Measurements from ENCODE around the gene ZMIZ1. TPM values are rescaled to one million over a fixed set of nuclear protein-coding genes. Genes with fewer than 3 reads are reported as not detected.
A peak's percentile ranks its signal among the peaks of the same experiment; 100 is the strongest.

Gene ZMIZ1
- total and polyA plus RNA-seq, 12 donors, result 6.6 to 113 (median 55.1) TPM

DNA sequence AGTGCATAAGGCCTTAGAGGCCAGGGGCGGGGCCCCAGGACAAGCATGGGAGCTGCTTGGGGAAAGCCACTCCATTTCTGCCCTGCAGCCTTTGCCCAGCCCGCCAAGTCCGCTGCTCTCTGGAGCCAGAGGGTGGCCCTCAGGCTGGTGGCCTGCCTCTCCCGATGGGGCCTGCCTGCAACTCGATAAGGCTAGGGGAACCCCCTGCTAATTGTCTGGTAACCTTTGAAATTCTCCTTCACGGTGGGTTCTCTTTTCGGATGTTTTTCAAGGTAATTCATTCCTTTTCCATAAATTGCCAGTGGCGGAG lies 94.9 kb downstream of the ZMIZ1 start:
- 36 to 71% (median 61%) methylated on average over 5 to 8 of the region's 8 CpGs for WGBS, 4 donors
- peak overlapping the region in 3 of 5 donors; percentile 59 to 86 (median 74) for H3K27ac ChIP-seq
- H3K4me3 ChIP-seq, result no peak overlapping the region
- no peaks in the 10 kb centered on the region for H3K9me3 ChIP-seq (replicated peaks in 1 of 3)
- H3K36me3 ChIP-seq (replicated peaks in 1 of 2), result peaks cover 0 to 26% of the 10 kb centered on the region in 2 donors
- no peak for TF ChIP-seq POLR2A (IDR thresholded peaks at IDR 0.05)
- TF ChIP-seq, protein P1, sequence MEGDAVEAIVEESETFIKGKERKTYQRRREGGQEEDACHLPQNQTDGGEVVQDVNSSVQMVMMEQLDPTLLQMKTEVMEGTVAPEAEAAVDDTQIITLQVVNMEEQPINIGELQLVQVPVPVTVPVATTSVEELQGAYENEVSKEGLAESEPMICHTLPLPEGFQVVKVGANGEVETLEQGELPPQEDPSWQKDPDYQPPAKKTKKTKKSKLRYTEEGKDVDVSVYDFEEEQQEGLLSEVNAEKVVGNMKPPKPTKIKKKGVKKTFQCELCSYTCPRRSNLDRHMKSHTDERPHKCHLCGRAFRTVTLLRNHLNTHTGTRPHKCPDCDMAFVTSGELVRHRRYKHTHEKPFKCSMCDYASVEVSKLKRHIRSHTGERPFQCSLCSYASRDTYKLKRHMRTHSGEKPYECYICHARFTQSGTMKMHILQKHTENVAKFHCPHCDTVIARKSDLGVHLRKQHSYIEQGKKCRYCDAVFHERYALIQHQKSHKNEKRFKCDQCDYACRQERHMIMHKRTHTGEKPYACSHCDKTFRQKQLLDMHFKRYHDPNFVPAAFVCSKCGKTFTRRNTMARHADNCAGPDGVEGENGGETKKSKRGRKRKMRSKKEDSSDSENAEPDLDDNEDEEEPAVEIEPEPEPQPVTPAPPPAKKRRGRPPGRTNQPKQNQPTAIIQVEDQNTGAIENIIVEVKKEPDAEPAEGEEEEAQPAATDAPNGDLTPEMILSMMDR (IDR thresholded peaks at IDR 0.05), result no peak
- no peaks in the 10 kb centered on the region for H3K27me3 ChIP-seq
- intact Hi-C loops (cut with DNase I), result no loop called here
- peaks cover 37 to 47% of the 10 kb centered on the region in 2 donors for H3K4me1 ChIP-seq (replicated peaks in 1 of 2)
- peak in 1 of 7 donors; percentile 42 for DNase-seq

DNA sequence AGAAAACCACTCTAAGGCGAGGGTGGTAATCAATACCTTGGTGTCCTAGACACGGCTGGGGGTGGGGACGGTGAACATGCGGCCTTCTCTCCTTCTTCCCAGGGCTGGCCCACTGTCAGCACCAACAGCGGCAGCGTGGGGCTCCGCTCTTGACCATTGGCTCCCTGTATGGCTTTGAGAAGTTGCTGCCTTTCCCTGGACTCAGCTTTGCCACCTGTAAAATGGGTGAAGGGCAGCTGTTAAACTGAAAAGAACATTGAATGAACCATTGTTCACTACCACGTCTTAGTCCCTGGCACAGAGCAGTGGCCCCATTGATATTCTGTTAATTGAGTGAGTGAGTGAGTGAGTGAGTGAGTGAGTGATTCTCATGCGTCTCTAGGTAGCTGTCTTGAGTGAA lies 95.3 kb downstream of the ZMIZ1 start:
- no peak for DNase-seq
- 83 to 90% (median 86%) methylated on average over 9 of the region's 9 CpGs for WGBS, 4 donors

DNA sequence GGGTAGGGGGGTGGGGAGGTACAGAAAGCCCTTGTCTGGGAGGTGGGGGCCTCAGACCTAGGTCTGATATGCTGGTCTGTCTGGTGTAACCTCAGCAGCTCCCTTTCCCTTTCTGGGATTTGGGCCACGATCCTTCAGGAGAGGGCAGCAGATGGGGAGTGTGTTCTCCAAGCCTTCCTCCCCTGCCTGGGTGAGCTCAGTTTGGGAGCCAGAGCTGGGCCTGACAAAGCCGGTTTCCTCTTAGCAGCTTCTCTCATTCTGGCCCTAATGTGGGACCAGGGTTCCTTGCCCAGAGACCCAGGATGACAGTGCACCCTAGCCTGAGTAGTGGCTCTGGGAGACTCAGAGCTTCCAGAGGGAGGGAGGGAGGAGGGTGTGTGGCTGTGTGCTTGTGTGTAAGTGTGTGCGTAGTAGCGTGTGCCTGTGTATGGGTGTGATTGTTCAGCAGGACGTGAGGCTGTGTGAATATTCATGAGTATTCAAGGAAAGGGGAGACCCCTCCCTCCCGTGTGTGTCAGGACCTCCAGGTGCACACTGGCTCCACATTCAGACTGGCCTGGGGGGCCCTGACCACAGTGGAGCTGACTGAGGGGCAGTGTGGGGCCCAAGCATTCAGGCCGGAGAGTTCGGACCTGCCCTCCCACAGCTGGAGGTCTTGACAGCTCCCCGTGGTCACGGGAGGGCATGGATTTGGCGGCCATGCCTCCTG lies 96.5 kb downstream of the ZMIZ1 start:
- Histone ChIP-seq H3K4me3 (no peak overlapping the region), H3K36me3 (replicated peaks in 1 of 2) (peaks cover 0 to 37% of the 10 kb centered on the region in 2 donors), H3K4me1 (replicated peaks in 1 of 2) (peaks cover 21 to 31% of the 10 kb centered on the region in 2 donors), H3K27me3 (no peaks in the 10 kb centered on the region), H3K27ac (peak overlapping the region in 3 of 5 donors; percentile 16 to 54 (median 41)), H3K9me3 (replicated peaks in 1 of 3) (no peaks in the 10 kb centered on the region)
- TF ChIP-seq POLR2A (IDR thresholded peaks at IDR 0.05), result no peak
- TF ChIP-seq, protein P1 (IDR thresholded peaks at IDR 0.05), result no peak
- 55 to 74% (median 67%) methylated on average over 6 to 11 of the region's 11 CpGs for WGBS, 4 donors
- DNase-seq, result peak in 1 of 7 donors; percentile 26
- intact Hi-C loops (cut with DNase I), result no loop called here

More for the DNA sequence above, 95.3 kb downstream of the ZMIZ1 start:
- Histone ChIP-seq H3K4me1 (replicated peaks in 1 of 2) (peaks cover 32 to 43% of the 10 kb centered on the region in 2 donors), H3K27ac (peak overlapping the region in 2 of 5 donors; percentile 59 to 74), H3K9me3 (replicated peaks in 1 of 3) (no peaks in the 10 kb centered on the region), H3K4me3 (no peak overlapping the region), H3K36me3 (replicated peaks in 1 of 2) (peaks cover 0 to 29% of the 10 kb centered on the region in 2 donors), H3K27me3 (no peaks in the 10 kb centered on the region)
- intact Hi-C loops (cut with DNase I), result no loop called here
- TF ChIP-seq, protein P1 (IDR thresholded peaks at IDR 0.05), result no peak
- TF ChIP-seq POLR2A (IDR thresholded peaks at IDR 0.05), result no peak

DNA sequence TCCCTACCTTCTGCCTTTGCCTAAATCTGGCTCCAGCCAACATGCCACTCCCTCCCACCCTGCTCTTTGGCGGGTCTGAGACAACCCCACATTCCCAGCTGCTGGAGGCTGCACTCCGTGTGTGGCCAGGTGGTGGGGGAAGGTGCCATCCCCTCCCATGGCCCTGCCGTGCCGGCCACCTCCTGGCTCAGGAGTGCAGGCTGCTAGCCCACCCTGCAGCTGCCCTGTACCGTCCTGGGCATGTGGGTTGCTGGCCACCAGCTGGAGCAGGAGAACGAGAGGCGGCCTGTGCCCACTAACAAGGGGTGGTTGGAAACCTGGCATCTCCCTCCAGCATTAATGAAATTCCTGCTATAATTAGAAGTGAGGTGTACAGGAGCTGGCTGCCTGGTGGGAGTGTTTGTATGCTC lies 97.6 kb downstream of the ZMIZ1 start:
- no peak for DNase-seq
- no peak overlapping the region for H3K4me3 ChIP-seq
- H3K4me1 ChIP-seq (replicated peaks in 1 of 2), result peaks cover 19 to 24% of the 10 kb centered on the region in 2 donors
- intact Hi-C loops (cut with DNase I), result no loop called here
- H3K9me3 ChIP-seq (replicated peaks in 1 of 3), result no peaks in the 10 kb centered on the region
- H3K27me3 ChIP-seq, result no peaks in the 10 kb centered on the region
- H3K36me3 ChIP-seq (replicated peaks in 1 of 2), result peaks cover 0 to 37% of the 10 kb centered on the region in 2 donors
- TF ChIP-seq POLR2A (IDR thresholded peaks at IDR 0.05), result no peak
- TF ChIP-seq, protein P1 (IDR thresholded peaks at IDR 0.05), result no peak
- peak overlapping the region in 1 of 5 donors; percentile 54 for H3K27ac ChIP-seq
- WGBS, 4 donors, result 77 to 82% (median 81%) methylated on average over 5 to 7 of the region's 7 CpGs

Data from adrenal gland (tissue), 12 donors.